NCI-H526 (cell line): ENCODE data around the gene TNS1.
A peak's percentile ranks its signal among the peaks of the same experiment; 100 is the strongest.

Experiments used
- DNase-seq, 2 experiments: peaks; one replicate each; lab custom pipeline; 2025; lab: John Stamatoyannopoulos, UW

The TNS1 gene

DNA sequence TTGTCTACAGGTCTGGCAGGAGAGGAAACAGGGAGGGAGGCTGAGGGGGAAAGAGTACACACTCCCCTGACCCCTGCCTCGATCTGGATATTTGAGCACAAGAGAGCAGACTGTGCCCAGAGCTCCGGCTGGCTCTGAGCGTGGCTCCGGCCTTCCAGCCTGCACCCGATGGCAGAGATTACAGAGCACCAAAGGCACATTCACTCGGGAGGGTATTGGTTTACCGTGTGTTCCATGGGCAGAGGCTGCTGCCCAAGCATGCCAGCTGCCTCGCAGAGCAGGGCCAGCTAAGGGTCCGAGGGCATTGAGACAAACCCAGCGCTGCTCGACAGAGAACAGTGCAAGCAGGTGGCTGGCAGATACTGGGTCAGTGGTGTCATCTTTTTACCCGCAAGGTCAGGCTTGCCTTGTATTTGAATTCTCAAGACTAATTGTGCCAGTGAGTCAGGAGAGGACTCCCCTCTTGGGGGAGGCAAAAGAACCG lies 132.2 kb downstream of the TNS1 start:
- no peak for DNase-seq

DNA sequence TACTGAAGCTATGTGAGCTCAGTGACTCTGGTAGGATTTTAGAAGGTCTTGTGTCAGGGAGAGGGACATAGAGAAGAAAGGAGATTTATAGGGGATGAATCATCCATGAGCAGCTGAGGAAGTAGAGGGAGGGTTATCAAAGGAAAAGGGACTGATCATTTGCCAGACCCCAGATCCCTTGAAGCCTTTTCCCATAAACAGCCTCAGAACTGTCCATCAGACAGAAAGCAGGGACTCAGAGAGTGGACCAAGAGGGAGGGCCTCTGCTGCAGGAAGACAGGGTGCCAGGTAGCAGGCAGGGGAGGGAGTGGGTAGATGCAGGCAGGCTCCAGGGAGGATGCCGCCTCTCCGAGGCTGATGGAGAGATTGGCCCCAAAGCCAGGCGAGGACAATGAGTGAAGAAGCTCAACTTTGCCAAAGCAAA lies 133.9 kb downstream of the TNS1 start:
- DNase-seq: no peak

DNA sequence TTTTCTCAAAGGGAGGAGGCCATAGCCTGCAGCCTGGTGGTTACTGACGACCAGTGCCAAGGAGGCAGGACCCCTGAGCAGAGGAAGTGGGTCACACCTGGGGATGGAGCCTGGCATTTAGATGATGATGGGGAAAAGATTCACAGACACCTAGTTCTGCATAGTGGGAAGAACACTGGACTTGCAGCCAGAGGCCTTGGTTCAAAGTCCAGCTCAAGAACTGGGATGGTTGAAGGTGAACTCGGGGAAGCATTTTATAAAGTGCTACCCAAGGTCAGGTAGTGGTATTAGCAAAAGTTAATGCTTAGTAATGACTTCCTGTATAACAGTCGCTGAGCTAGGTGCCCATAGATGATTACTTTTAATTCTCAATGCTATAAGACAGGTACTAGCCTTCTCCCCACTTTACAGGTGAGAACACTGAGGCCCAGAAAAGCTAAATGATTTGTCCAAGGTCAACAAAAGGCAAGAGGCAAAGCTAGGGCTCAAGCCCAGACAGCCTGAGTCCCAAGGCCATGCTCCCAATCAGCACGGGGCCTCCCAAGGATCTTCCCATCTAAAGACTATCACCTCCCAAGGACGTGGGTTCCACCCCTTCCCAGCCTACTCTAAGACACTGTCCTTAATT lies 134.4 kb downstream of the TNS1 start:
- DNase-seq: no peak

DNA sequence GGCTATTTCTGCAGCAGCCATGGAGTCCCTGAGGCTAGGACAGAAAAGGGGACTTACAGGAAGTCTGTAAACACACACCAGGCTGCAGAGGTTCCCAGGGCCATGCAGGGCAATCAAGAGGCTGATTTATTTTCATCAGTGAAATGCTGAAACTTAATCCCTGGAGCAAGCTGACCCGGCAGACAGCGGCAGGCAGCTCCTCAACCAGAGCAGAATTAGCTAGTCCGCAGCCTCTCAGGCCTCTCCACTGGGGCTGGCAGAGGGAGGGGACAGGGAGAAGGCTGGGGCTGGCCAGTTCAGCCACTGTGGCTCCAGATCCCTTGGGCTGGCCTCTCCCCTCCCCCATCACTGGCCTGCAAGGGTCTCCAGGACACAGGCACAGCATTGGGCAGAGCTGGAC lies 136.3 kb downstream of the TNS1 start:
- no peak for DNase-seq

DNA sequence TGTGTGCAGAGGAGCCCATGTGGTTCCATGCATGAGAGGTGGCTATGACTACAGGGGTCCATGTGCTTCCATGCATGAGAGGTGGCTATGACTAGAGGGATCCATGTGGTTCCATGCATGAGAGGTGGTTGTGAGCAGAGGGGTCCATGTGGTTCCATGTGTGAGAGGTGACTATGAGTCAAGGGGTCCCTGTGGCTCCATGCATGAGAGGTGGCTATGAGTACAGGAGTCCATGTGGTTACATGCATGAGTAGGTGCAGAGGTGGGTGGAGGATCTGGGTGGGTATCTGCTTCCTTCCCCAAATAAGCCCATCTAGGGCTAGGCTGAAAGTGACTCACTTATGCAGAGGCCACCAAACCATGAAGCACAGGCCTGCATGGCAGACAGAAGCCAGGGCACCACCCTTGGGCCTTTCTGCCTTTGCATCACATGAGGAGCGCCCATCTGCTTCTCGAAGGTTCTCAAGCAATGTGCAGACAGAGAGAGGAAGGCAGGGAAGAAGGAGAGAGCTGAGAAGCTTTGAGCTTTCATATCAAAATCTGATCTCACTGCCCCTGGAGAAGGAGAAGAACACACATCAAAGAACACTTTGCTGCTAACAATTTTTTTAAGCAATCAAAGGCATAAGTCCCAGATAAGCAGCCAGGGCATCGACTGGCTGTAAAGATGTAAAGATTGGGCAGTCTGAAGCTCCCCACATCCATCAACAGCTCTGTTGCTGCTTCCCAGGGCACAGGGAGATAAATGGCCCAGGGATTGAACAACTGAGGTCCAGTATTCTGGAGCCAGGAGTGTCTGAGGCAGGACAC lies 137.6 kb downstream of the TNS1 start:
- DNase-seq: no peak

DNA sequence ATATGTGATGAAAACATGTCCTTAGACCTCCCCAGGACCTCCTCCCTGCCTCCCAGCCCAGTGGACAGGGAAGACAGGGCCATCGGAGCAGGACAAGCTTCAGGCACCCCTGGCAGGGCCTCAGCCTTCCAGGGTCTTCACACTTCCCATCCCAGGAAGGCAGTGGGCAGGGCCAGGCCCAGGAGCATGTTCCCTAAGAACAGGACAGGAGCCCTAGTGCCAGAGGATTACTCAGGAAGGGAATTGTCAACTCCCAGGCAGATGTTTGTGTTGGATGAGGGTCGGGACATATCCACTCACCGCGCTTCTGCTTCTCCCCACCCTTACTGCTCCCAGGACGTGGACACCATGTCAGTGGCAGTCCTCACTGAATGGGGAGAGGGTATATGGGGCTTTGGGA lies 138.9 kb downstream of the TNS1 start:
- no peak for DNase-seq

DNA sequence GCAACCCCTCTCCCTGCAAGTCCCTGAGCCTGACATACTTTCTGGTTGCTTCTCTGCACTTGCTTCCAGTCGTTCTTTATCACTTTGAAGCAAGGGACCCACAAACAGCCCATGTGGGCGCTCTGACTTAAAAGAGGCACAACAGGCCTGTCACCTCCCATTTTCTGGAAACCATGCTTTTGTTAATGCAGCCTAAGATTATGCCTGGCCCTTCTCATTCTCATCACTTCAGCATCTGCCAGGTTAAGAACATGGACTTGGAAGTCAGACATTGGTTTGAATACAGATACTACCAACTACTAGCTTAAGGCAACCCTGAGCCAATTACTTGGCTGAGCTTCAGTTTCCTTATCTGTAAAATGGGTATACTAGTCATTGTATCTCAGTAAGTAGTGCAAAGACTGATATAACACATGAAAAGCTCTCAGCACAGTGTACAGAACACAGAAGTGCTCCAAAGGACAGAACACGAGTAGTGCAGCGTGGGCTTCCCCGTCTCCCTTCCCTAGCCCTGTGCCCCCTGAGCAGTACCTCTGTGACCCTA lies 141.4 kb downstream of the TNS1 start:
- DNase-seq: no peak

DNA sequence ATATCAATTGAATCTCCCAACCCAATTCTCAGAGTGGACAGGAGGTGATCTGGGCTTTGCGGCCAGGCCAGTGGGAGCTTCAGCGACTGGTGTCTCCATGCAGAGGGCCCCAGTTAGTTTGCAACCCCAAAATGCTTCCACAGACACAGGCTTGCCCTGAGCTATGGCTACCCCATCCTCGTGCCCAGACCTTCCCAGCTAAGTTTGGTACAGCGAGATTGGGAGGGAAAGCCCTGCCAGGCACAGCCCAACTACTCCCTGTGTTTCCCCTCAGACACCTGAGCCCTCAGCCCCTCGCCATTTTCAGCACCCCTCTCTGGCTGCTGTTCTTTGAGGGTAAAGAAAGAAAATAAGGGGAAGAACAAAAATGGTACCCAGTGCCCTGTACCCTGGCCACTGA lies 142.9 kb downstream of the TNS1 start:
- no peak for DNase-seq

DNA sequence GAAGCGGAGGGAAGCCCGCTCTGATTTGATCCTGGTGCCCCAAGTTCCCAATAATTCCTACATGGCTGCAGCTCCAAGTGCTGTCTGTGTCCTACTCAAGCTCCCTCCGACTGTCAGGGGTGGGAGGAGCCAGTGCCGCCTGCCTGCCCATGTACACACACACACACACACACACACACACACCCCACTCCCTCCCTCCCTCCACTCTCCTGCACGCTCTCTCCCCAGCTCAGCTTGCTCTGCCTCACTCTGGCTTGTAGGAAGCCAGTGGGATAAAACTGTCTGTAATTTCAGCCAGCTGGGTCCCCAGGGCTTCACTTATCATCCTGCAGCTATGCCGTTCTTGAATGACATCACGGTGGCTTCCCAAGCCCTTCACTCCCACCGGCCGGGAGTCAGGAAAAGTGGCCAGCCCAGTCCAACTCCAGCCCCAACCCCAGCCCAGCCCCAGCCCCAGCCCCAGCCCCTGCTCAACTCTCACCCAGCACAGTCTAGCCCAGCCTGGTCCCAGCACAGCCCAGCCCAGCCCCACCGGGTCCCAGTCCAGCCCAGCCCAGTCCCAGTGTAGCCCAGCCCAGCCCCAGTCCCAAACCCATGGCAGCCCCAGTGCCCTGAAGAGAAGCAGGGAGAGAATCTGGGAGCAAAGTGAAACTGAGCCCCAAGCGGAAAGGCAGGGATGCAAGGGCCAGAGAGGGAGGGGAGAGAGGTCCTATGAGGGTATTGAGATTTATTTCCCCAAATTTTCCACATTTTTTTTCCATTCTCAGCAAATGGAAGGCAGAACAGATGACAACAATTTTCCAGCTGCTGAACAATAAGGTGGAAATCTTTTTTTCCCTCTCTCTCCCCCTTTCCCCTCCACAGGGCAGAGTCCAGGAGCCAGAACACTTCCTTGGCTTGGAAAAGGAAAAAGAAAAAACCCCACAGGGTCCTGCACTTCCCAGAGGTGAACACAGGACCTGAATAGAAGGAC lies 144.0 kb downstream of the TNS1 start:
- peak; percentile 54 to 60 for DNase-seq

DNA sequence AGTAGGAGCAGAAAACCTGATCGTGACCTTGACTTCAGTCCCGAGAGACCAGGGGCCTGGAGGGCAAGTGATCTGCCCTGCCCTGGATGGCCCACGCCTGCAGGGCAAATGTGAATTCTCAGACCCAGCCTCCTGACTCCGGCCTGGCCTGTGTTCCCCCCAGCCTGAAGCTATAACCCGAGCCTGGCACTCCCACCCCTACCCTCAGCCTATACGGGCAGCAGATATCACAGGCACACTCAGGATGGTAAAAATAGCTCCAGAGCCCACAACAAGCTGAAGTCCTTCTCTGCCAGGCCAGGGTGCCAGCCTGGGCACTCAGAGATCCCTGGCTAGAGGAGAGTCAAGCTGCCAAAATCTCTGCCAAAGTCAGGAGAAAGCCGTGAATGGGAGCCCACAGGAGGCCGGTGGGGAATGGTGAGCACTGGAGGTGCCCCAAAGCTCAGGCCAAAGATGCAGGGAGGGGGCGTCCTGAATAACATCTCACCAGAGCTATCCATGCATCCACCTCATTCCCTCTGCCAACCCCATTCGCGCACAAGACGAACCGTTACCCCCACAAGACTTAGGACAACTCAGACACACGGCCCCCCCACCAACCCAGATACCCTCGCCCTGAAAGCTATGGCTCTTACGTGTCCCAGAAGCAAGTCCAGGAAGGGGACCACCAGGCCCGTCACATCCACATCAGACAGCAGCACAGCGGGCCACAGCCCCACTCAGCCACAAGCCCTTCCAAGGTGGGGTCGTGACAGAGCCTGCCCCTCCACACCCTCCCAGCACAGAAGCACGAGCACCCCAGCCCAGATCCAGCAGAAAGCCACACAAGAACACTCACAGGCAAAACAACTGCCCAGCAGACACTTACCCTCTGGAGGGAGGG lies 144.9 kb downstream of the TNS1 start:
- no peak for DNase-seq

DNA sequence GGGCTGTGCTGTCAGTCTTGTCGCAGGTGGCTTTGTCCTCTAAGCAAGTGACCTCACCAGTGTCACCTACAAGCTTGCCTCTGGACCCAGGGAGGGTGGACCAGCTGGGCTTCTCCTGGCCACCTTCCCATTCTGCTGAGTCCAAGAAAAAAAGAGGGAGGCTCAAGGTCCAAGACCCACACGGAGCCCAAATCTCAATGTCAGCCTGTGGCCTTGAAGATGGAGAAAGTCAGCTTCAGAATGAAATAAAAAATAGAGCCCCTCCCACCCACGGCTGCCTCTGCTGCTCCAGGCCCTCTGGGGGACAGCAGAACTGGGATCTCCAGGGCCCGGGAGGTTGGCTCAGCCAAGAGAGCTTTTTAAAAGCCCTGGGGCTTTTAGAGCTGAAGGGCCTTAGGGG lies 145.9 kb downstream of the TNS1 start:
- DNase-seq: no peak

DNA sequence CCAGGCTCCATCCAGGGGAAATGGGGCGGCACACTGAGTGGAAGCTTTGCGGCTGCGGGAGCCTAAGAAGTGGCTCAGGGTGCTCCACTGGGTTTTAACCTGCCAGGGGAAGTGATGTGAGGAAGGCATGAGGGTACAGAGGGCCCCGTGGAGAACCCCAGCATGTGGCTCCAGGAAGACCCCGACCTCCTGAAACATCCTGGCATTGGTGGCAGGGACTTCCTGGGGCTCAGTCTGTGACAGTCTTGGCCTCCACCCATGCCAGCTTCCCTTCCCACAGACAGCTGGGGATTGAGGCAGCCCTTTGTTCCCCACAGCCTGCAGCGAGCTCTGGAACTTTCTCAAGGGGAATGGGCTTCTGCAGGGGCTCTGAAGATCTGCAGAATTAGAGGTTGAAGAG lies 146.6 kb downstream of the TNS1 start:
- DNase-seq: no peak

DNA sequence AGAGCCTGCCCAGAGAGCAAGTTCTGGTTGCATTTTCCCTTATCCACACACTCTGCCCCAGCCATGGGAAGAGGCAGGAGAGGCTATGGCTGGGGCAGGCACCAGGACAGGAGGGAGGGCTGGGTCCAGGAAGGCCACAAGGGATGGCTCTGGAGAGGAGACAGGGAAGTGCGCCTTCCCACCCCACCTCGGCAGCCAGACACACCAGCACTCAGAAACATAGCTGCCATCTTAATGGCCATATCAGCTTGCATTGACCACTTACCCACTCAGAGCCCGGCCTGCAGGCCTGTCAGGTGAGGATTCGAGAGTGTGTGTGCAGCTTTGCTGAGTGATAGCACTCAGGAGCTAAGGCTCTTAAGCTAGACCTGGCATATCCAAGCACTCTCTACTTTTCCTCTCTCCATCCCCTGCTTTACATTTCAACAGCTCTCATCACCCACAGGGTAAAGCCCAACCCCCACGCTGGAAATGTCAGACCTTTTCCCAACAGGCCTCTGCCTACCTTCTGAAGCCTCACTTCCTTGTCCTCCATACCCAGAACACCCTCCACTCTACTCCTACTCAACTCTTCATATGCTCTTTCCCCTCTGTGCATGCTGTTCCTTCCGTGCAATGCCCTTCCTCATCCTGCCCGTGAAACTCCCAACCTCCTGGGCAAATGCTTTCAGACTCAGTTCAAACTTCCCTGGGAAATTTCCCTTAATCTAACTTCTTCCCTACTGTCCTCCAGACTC lies 147.9 kb downstream of the TNS1 start:
- DNase-seq: no peak

DNA sequence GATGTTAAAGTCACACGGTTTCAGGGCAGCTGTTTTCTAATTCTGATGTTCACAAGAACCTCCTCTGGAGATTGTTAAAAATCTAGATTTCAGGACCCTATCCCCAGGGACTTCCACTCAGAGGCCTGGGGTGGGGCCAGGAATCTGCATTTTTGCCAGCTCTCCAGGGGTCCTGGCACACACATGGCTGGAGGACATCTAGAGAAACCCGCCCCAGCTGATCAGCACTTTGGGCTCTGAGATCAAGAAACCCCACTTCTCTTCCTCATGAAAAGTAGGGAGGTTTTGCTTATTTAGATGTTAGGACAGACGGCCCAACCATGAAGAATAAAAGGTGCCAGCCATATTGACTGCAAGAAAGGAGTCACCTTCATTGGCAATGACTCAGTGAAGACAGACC lies 148.8 kb downstream of the TNS1 start:
- no peak for DNase-seq

DNA sequence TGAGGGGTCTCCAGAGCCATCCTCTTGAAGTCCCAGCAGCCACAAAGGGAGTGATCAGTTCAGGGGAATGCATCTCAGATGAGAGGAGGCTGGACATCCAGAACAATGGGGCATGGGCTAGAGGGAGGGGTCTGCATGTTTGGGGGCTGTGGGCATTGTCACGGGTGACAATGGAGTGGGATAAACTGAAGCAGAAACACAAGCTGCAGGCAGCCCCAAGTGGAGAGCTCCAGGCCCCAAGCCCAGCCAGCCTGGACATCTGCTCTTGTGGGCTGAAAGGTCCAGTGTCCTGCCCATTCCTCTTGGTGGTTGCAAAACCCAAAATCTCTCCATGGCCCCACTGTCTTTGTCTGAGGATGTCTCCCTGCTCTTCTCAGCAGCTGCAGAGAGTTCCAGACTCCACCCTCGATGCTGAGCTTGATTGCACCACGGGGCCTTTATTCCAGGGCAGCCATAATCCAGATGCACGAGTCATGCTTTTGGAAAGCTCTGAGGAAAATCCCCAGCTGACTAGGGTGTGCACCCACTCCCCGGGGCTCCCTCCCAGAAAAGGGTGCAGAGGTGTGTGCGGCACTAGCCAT lies 149.4 kb downstream of the TNS1 start:
- DNase-seq: no peak

DNA sequence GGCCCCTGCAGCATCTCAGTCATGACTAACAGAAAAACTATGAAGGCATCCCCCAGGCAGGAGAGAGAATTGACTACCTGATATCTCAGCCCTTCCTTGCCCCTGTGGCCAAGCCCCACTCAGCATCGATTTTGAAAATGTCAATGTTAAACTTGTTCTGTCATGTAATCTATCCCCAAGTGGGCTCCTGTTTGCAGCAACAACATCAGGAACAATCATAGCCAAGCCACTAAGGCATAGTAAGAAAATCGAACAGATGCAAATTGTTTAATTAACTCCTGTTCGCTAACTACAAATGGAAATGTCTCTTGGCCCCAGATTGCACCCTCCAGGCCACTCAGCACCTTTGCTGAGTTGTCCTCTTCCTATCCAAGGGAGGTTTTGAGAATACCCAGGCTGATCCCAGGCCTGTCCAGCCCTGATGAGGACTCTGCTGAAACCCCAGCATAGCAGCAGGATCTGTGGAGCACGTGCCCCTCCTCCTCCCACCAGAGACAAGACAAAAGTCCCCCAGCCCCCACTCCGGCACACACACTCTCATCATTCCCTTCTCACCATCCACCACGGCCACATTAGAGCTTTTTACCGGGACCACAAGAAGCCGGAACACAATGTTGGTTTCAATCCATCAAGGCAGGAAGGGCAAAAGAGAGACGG lies 150.1 kb downstream of the TNS1 start:
- no peak for DNase-seq

DNA sequence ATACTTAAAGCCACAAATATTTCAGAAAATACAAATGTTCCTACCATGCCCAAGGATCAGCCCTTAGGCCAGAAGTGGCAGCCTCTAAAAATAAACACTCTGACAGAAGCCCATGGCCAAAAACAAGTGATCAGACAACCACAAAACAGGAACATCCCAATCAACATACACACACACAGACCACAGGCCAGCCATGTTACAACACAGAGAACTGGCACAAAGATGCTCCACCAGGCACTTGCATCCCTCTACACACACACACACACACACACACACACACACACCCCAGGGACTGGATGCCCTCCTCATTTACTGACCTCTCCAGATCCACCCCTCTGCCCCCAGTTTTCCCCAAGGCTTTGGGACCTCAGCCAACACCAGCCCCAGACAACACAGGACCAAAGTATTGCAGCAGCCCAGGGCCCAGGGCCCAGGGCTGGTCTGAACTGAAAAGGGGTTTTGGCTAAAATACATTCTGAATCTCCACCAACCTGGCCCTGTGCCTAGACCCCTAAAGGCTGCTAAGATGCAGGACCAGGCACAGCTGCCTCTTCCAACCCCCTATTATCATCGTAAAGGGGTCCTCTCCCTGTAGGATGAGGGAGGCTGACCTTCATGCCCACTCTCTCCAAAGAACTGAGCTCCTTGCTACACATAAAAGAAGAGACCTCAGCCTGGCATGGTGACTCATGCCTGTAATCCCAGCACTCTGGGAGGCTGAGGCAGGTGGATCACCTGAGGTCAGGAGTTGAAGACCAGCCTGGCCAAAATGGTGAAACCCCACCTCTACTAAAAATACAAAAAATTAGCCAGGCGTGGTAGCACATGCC lies 151.4 kb downstream of the TNS1 start:
- no peak for DNase-seq

DNA sequence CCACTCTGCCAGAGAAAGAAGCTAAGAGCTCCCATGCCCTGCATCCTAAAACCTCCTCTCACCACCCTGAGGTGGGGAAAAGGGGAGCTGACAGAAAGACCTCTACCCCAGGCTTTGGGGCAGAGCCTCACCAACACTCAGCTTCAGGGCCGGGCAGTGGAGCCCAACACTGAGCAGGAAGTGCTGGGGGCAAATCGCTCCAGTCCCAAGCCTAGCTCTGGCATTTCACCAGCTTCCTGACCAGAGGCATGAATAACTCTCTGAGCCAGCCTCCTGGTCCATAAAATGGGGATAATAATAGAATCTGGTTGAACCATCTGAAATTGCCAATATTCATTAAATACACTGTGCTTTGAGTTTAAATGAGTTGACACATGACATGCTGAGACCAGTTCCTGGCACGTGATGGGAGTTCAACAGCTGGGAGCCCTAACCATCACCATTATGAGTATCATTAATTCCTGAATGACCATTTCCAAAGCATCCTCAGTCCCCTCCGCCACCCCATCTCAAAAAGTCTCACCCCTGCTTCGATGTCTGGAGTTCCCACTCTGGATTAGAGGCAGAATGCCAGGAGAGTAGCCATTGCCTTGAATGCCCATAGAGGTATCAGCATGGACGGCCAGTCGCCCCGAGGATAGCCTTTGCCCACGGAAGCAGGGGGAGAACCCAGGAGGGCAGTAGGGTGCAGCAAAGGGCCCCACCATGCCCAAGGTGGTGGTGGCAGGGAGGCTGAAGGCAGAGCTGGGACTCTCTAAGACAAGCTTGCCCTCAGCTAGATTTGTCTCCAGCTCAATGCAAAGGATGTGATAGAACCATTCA lies 153.4 kb downstream of the TNS1 start:
- no peak for DNase-seq
